A549 (cell line): Measurements from ENCODE around the gene RASGRP2. TPM values are rescaled to one million over a fixed set of nuclear protein-coding genes. Genes with fewer than 3 reads are reported as not detected.

ENCODE experiments used
- ATAC-seq, 2 experiments: fragments of 200-7000 bp in 1 of 2; fragments of >200 bp in 1 of 2; cut with Nextera tagmentation in 1 of 2; cut with Tn5 transposase in 1 of 2; 3 replicates each; pipeline versions ENCODE4 v1.8.0 to v1.9.1; 2018 to 2020; ENCODE audit warnings: mild to moderate bottlenecking in 1 of 2, moderate library complexity in 1 of 2
- CTCF ChIA-PET: fragments of 300-600 bp; sonication (Branson Sonifier 250); formaldehyde crosslinking; extraction: SDS; loops from one replicate; lab custom pipeline; 2021; ENCODE audit warnings: antibody characterized with exemption, inconsistent platforms; lab: Yijun Ruan, JAX
- POLR2A ChIA-PET: fragments of 350-600 bp; formaldehyde crosslinking; extraction: SDS; loops from one replicate; lab custom pipeline; 2021; ENCODE audit warnings: antibody characterized with exemption, inconsistent platforms; lab: Yijun Ruan, JAX
- DNase-seq, 2 experiments: peaks; one replicate each; pipeline versions ENCODE4 v3.0.0 to v3.0.0-alpha.2; 2011 to 2016; ENCODE audit warnings: low read depth in 1 of 2, low spot score in 1 of 2
- FAIRE-seq: peaks from 2 replicates; lab custom pipeline; 2011; peaks lifted over from hg19 to GRCh38; lab: Jason Lieb, UNC
- H3K27ac ChIP-seq, 2 experiments: fragments of >200 bp; sonication (Bioruptor Twin); formaldehyde crosslinking; 3 replicates each; pipeline ENCODE4 v1.5.1; 2016 to 2017
- H3K4me1 ChIP-seq: fragments of >200 bp; sonication (Bioruptor Twin); formaldehyde crosslinking; 3 replicates; pipeline ENCODE4 v1.6.1; 2016
- H3K4me2 ChIP-seq: fragments of >200 bp; sonication (Bioruptor Twin); formaldehyde crosslinking; 3 replicates; pipeline ENCODE4 v1.6.1; 2016
- H3K4me3 ChIP-seq: fragments of >200 bp; sonication (Bioruptor Twin); formaldehyde crosslinking; 3 replicates; pipeline ENCODE4 v1.5.1; 2016
- H3K9me3 ChIP-seq: fragments of >200 bp; sonication (Bioruptor Twin); formaldehyde crosslinking; 3 replicates; pipeline ENCODE4 v1.6.1; 2016
- CBX2 ChIP-seq: fragments of 200-600 bp; sonication (generic); IDR thresholded peaks from 2 replicates; pipeline ENCODE4 v1.6.1; 2016; ENCODE audit warnings: low read depth, mild to moderate bottlenecking, borderline replicate concordance
- CBX8 ChIP-seq: fragments of 200-600 bp; sonication (generic); IDR thresholded peaks from 2 replicates; pipeline ENCODE4 v1.6.1; 2016
- CEBPB ChIP-seq, 2 experiments: fragments of >200 bp in 1 of 2; sonication (Bioruptor Twin) in 1 of 2; formaldehyde crosslinking in 1 of 2; IDR thresholded peaks; 2 replicates each; pipeline ENCODE4 v1.6.1; 2012 to 2016
- CHD4 ChIP-seq: fragments of 200-600 bp; sonication (generic); IDR thresholded peaks from 2 replicates; pipeline ENCODE4 v1.6.1; 2016; ENCODE audit warnings: antibody characterized with exemption, mild to moderate bottlenecking, borderline replicate concordance
- EHF ChIP-seq: fragments of 250-450 bp; sonication (Bioruptor Pico); IDR thresholded peaks from 2 replicates; pipeline ENCODE4 v1.5.0; 2020; ENCODE audit warnings: mild to moderate bottlenecking
- EP300 ChIP-seq, 2 experiments: fragments of >200 bp; sonication (Bioruptor Twin); formaldehyde crosslinking; IDR thresholded peaks; 2 replicates in 1 of 2; 3 replicates in 1 of 2; pipeline ENCODE4 v1.6.1; 2016 to 2017
- FOXS1 ChIP-seq: fragments of 250-450 bp; sonication (Bioruptor Pico); IDR thresholded peaks from 2 replicates; pipeline ENCODE4 v1.5.0; 2020; ENCODE audit warnings: mild to moderate bottlenecking, moderate library complexity
- HEYL ChIP-seq: fragments of 250-450 bp; sonication (Bioruptor Pico); IDR thresholded peaks from 2 replicates; pipeline ENCODE4 v1.8.0; 2021; ENCODE audit warnings: mild to moderate bottlenecking, moderate library complexity
- HOXB13 ChIP-seq: fragments of 250-450 bp; sonication (Bioruptor Pico); IDR thresholded peaks from 2 replicates; pipeline ENCODE4 v1.5.0; 2020; ENCODE audit warnings: low read depth, mild to moderate bottlenecking, moderate library complexity
- JUN ChIP-seq, 2 experiments: fragments of >200 bp; sonication (Bioruptor Twin); formaldehyde crosslinking; IDR thresholded peaks; 2 replicates in 1 of 2; 3 replicates in 1 of 2; pipeline ENCODE4 v1.6.1; 2016 to 2017
- JUNB ChIP-seq: fragments of >200 bp; sonication (Bioruptor Twin); formaldehyde crosslinking; IDR thresholded peaks from 2 replicates; pipeline ENCODE4 v1.6.1; 2016
- MAFK ChIP-seq: fragments of 450-650 bp; IDR thresholded peaks from 2 replicates; pipeline ENCODE4 v1.6.1; 2014; ENCODE audit not compliant: partially characterized antibody
- NFE2L2 ChIP-seq: fragments of 150-350 bp; conservative IDR thresholded peaks from 2 replicates; pipeline ENCODE4 v1.6.1; 2014; ENCODE audit warnings: low read length
- PHF8 ChIP-seq: fragments of 200-600 bp; sonication (generic); IDR thresholded peaks from 2 replicates; pipeline ENCODE4 v1.6.1; 2016; ENCODE audit warnings: low read depth, mild to moderate bottlenecking, antibody characterized with exemption, moderate library complexity, borderline replicate concordance
- RARB ChIP-seq: fragments of 250-450 bp; sonication (Bioruptor Pico); IDR thresholded peaks from 2 replicates; pipeline ENCODE4 v1.8.0; 2021; ENCODE audit warnings: mild to moderate bottlenecking, moderate library complexity
- RFX5 ChIP-seq: fragments of 450-650 bp; IDR thresholded peaks from 2 replicates; pipeline ENCODE4 v1.7.1; 2014; ENCODE audit warnings: antibody characterized with exemption, mild to moderate bottlenecking, moderate library complexity
- SREBF2 ChIP-seq: fragments of 450-650 bp; IDR thresholded peaks from 2 replicates; pipeline ENCODE4 v1.6.1; 2014; ENCODE audit warnings: mild to moderate bottlenecking, moderate library complexity
- TP53 ChIP-seq: fragments of 250-450 bp; sonication (Bioruptor Pico); IDR thresholded peaks from 2 replicates; pipeline ENCODE4 v1.5.0; 2021; ENCODE audit warnings: mild to moderate bottlenecking, moderate library complexity
- WGBS: methylation state at CpG from one replicate; pipeline ENCODE4 v1.1.6; 2017; ENCODE audit errors: missing lambda C conversion rate; 5-methylcytosine and 5-hydroxymethylcytosine counted together
- polyA plus RNA-seq, 4 experiments: library from polyadenylated mRNA; depleted of rRNA in 3 of 4; stranded (reverse); fragments of >200 nt; fragmentation: RNase III in 1 of 4; extraction: RNeasy Plus Mini Kit Qiagen cat#74134 plus additional on column Dnase treatment in 1 of 4; gene quantifications; 2 replicates in 3 of 4; 3 replicates in 1 of 4; pipeline ENCODE4 v1.2.3, GENCODE V29; 2011 to 2017
- TF ChIP-seq, protein P1 (sequence below): IDR thresholded peaks from 2 replicates; pipeline ENCODE4 v1.6.1; 2012
- TF ChIP-seq, protein P2 (sequence below): fragments of 200-600 bp; sonication (generic); IDR thresholded peaks from 2 replicates; pipeline ENCODE4 v1.6.1; 2016; ENCODE audit warnings: antibody characterized with exemption, mild to moderate bottlenecking, moderate library complexity
- TF ChIP-seq, protein P3 (sequence below): fragments of 250-450 bp; sonication (Bioruptor Pico); IDR thresholded peaks from 2 replicates; pipeline ENCODE4 v1.5.0; 2021; ENCODE audit warnings: mild to moderate bottlenecking, moderate library complexity, borderline replicate concordance
- TF ChIP-seq, protein P4 (sequence below): fragments of >200 bp; sonication (Bioruptor Twin); formaldehyde crosslinking; IDR thresholded peaks from 3 replicates; pipeline ENCODE4 v1.5.1; 2016
- TF ChIP-seq, protein P5 (sequence below): fragments of 150-350 bp; IDR thresholded peaks from 2 replicates; pipeline ENCODE4 v1.6.1; 2014; ENCODE audit warnings: low read depth, mild to moderate bottlenecking, low read length

The RASGRP2 gene
- polyA plus RNA-seq, 2 of the 4 experiments (the other 2 are of a cell fraction), result 0.88 to 0.89 TPM

DNA sequence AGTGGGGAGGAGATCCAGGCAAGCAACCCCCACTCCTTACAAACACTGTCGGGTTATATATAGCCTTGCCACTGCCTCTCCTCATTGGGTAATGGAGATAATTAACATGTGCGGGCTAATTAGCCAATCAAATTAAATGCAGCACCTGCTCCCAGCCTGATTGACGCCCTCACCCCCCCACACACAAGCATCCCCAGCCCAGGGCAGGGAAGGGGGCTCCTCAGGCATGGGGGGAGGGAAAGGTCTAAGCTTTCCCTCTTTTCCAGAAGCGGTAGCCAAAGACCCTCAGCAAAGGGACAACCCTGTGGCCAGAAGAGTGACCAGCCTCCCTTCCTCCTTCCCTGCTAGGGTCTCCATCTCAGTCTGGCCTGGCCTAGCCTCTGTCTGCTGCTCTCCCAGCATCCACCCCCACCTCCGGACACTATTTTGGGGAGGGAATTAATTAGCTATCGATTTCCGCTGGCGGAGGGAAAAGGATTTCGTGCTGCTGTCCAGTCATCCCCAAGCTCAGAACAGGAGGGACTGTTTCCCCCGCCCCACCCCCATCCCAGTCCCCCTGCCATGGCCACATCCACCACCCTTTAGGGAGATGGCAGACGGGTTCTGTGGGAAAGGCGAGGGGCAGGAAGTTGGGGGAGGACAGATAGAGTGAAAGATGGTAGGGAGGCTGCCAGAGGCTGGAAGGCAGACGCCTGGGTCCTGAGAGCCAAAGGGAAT lies 28.0 kb downstream of the RASGRP2 start:
- ChIA-PET CTCF (interaction anchor here (0.7 to 8.1 kb wide), 9 partner anchors 11 to 370 kb away, joined by 3 to 48 read pairs (median 4); partner anchors contain the start of gene RASGRP2), POLR2A (no interaction called here)
- Histone ChIP-seq H3K4me3 (no peak overlapping the region), H3K4me1 (peaks cover 4% of the 10 kb centered on the region; the same call in 1 of the 3 replicates), H3K27ac (no peak overlapping the region), H3K9me3 (no peaks in the 10 kb centered on the region), H3K4me2 (no peak overlapping the region)
- 29% methylated on average over 9 of the region's 13 CpGs for WGBS
- TF ChIP-seq NFE2L2 (no peak), RFX5 (no peak), PHF8 (no peak), CBX2 (no peak), MAFK (no peak), EHF (CRISPR knock-in tag) (no peak), CHD4 (no peak), EP300 (IDR thresholded peaks at IDR 0.05) (no peak), CEBPB (IDR thresholded peaks at IDR 0.05) (no peak), RARB (CRISPR knock-in tag) (no peak), FOXS1 (CRISPR knock-in tag) (no peak), TP53 (CRISPR knock-in tag) (no peak), SREBF2 (no peak)
- TF ChIP-seq, protein P1, sequence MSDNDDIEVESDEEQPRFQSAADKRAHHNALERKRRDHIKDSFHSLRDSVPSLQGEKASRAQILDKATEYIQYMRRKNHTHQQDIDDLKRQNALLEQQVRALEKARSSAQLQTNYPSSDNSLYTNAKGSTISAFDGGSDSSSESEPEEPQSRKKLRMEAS, result no peak
- TF ChIP-seq, protein P2, sequence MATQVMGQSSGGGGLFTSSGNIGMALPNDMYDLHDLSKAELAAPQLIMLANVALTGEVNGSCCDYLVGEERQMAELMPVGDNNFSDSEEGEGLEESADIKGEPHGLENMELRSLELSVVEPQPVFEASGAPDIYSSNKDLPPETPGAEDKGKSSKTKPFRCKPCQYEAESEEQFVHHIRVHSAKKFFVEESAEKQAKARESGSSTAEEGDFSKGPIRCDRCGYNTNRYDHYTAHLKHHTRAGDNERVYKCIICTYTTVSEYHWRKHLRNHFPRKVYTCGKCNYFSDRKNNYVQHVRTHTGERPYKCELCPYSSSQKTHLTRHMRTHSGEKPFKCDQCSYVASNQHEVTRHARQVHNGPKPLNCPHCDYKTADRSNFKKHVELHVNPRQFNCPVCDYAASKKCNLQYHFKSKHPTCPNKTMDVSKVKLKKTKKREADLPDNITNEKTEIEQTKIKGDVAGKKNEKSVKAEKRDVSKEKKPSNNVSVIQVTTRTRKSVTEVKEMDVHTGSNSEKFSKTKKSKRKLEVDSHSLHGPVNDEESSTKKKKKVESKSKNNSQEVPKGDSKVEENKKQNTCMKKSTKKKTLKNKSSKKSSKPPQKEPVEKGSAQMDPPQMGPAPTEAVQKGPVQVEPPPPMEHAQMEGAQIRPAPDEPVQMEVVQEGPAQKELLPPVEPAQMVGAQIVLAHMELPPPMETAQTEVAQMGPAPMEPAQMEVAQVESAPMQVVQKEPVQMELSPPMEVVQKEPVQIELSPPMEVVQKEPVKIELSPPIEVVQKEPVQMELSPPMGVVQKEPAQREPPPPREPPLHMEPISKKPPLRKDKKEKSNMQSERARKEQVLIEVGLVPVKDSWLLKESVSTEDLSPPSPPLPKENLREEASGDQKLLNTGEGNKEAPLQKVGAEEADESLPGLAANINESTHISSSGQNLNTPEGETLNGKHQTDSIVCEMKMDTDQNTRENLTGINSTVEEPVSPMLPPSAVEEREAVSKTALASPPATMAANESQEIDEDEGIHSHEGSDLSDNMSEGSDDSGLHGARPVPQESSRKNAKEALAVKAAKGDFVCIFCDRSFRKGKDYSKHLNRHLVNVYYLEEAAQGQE, result no peak
- no peak; a peak in 2 of 6 replicates for ATAC-seq
- FAIRE-seq, result no peak
- no peak for DNase-seq

DNA sequence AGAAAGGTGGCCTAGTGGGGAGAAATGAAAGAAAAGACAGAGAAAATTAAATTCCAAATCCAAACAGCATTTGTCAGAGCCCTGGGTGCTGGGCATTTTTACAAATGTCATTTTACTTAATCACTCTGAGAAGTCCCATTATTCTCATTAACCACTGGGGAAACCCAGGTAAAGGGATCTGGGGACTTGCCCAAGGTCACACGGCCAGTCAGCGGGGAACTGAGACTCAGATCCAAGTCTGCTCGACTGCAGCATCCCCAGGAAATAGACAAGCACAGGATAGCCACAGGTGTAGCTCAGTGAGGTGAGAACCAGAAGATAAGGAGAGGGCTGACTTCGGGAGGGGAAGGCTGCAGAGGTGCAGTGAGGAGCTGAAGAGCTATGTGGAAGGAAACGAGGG lies 28.8 kb downstream of the RASGRP2 start:
- Histone ChIP-seq H3K4me3 (no peak overlapping the region), H3K4me2 (no peak overlapping the region), H3K27ac (no peak overlapping the region), H3K4me1 (peaks cover 12% of the 10 kb centered on the region; the same call in 2 of the 3 replicates), H3K9me3 (no peaks in the 10 kb centered on the region)
- ATAC-seq (no peak), DNase-seq (no peak), FAIRE-seq (no peak)
- CTCF ChIA-PET, result interaction anchor here (0.6 to 8.1 kb wide), 6 partner anchors 11 to 369 kb away, joined by 3 to 48 read pairs (median 4); partner anchors contain the start of gene RASGRP2
- 12% methylated on average over 5 of the region's 5 CpGs for WGBS
- TF ChIP-seq, protein P3, sequence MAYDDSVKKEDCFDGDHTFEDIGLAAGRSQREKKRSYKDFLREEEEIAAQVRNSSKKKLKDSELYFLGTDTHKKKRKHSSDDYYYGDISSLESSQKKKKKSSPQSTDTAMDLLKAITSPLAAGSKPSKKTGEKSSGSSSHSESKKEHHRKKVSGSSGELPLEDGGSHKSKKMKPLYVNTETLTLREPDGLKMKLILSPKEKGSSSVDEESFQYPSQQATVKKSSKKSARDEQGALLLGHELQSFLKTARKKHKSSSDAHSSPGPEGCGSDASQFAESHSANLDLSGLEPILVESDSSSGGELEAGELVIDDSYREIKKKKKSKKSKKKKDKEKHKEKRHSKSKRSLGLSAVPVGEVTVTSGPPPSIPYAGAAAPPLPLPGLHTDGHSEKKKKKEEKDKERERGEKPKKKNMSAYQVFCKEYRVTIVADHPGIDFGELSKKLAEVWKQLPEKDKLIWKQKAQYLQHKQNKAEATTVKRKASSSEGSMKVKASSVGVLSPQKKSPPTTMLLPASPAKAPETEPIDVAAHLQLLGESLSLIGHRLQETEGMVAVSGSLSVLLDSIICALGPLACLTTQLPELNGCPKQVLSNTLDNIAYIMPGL (CRISPR knock-in tag), result no peak
- TF ChIP-seq JUN (IDR thresholded peaks at IDR 0.05) (no peak), CBX8 (no peak), HOXB13 (CRISPR knock-in tag) (no peak), PHF8 (no peak), CEBPB (IDR thresholded peaks at IDR 0.05) (no peak), EP300 (IDR thresholded peaks at IDR 0.05) (no peak), HEYL (CRISPR knock-in tag) (no peak), JUNB (no peak)
- TF ChIP-seq, protein P4, sequence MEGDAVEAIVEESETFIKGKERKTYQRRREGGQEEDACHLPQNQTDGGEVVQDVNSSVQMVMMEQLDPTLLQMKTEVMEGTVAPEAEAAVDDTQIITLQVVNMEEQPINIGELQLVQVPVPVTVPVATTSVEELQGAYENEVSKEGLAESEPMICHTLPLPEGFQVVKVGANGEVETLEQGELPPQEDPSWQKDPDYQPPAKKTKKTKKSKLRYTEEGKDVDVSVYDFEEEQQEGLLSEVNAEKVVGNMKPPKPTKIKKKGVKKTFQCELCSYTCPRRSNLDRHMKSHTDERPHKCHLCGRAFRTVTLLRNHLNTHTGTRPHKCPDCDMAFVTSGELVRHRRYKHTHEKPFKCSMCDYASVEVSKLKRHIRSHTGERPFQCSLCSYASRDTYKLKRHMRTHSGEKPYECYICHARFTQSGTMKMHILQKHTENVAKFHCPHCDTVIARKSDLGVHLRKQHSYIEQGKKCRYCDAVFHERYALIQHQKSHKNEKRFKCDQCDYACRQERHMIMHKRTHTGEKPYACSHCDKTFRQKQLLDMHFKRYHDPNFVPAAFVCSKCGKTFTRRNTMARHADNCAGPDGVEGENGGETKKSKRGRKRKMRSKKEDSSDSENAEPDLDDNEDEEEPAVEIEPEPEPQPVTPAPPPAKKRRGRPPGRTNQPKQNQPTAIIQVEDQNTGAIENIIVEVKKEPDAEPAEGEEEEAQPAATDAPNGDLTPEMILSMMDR, result no peak
- TF ChIP-seq, protein P5, sequence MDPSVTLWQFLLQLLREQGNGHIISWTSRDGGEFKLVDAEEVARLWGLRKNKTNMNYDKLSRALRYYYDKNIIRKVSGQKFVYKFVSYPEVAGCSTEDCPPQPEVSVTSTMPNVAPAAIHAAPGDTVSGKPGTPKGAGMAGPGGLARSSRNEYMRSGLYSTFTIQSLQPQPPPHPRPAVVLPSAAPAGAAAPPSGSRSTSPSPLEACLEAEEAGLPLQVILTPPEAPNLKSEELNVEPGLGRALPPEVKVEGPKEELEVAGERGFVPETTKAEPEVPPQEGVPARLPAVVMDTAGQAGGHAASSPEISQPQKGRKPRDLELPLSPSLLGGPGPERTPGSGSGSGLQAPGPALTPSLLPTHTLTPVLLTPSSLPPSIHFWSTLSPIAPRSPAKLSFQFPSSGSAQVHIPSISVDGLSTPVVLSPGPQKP, result no peak
- POLR2A ChIA-PET, result no interaction called here
